Panc1 (cell line): ENCODE results near the gene C1QTNF4. TPM values are rescaled to one million over a fixed set of nuclear protein-coding genes. Genes with fewer than 3 reads are reported as not detected.

ENCODE experiments used
- ATAC-seq: fragments of 200-7000 bp; cut with Tn5 transposase; 2 replicates; pipeline ENCODE4 v1.9.1; 2020; ENCODE audit warnings: mild to moderate bottlenecking, moderate library complexity
- BruUV-seq: library from RNA; stranded (reverse); fragments of 400-500 nt; replicated peaks from 2 replicates; lab custom pipeline; 2021; lab: Mats Ljungman, UMichigan
- CTCF ChIA-PET: fragments of 300-600 bp; sonication (Branson Sonifier 250); formaldehyde crosslinking; loops from one replicate; lab custom pipeline; 2022; ENCODE audit warnings: antibody characterized with exemption; lab: Charles Lee
- POLR2A ChIA-PET: fragments of 300-600 bp; sonication (Branson Sonifier 250); formaldehyde crosslinking; loops from one replicate; lab custom pipeline; 2022; ENCODE audit warnings: antibody characterized with exemption; lab: Charles Lee
- DNase-seq: peaks from one replicate; pipeline ENCODE4 v3.0.0-alpha.2; 2010; ENCODE audit warnings: low read depth, low spot score
- H3K27ac ChIP-seq: 2 replicates; pipeline ENCODE4 v1.5.1; 2011; ENCODE audit warnings: mild to moderate bottlenecking, low read length, inconsistent platforms
- H3K27me3 ChIP-seq: fragments of 200-500 bp; sonication (Bioruptor generic); 2 replicates; pipeline ENCODE4 v1.6.0; 2014; ENCODE audit warnings: low read length, inconsistent platforms; ENCODE audit not compliant: control insufficient read depth, insufficient read depth
- H3K36me3 ChIP-seq: fragments of 200-500 bp; sonication (Bioruptor generic); 2 replicates; pipeline ENCODE4 v1.5.1; 2014; ENCODE audit warnings: inconsistent platforms, mild to moderate bottlenecking, low read length, moderate library complexity; ENCODE audit not compliant: control insufficient read depth, insufficient read depth
- H3K4me1 ChIP-seq: 2 replicates; pipeline ENCODE4 v1.5.1; 2011; ENCODE audit warnings: inconsistent platforms, mild to moderate bottlenecking, low read length, moderate library complexity; ENCODE audit not compliant: control insufficient read depth, insufficient read depth
- H3K4me3 ChIP-seq, 2 experiments: 2 replicates each; pipeline ENCODE4 v1.5.1; 2011 to 2012; ENCODE audit warnings: low read depth in 2 of 2, low read length in 2 of 2, mild to moderate bottlenecking in 2 of 2, inconsistent platforms in 1 of 2, moderate library complexity in 1 of 2
- H3K9me3 ChIP-seq: fragments of 200-500 bp; sonication (Bioruptor generic); 2 replicates; pipeline ENCODE4 v1.5.1; 2014; ENCODE audit warnings: low read depth, mild to moderate bottlenecking, inconsistent platforms, low read length, moderate library complexity; ENCODE audit not compliant: control insufficient read depth, insufficient read depth
- POLR2AphosphoS5 ChIP-seq: IDR thresholded peaks from 2 replicates; pipeline ENCODE4 v1.6.1; 2012; ENCODE audit warnings: mild to moderate bottlenecking, low read depth, low read length, moderate library complexity
- SIN3A ChIP-seq: IDR thresholded peaks from 2 replicates; pipeline ENCODE4 v1.6.1; 2012; ENCODE audit warnings: low read depth, mild to moderate bottlenecking, low read length, moderate library complexity, borderline replicate concordance; ENCODE audit not compliant: insufficient read depth
- TCF7L2 ChIP-seq: IDR thresholded peaks from 2 replicates; pipeline ENCODE4 v1.6.1; 2011; ENCODE audit warnings: mild to moderate bottlenecking, low read depth, low read length, inconsistent platforms
- in situ Hi-C: cut with HindIII; loops from 2 replicates; pipeline ENCODE4 v1.10.0; 2016; ENCODE audit warnings: low sequenced_read_pairs, low pct_unique_long_range_greater_than_20kb
- intact Hi-C: fragments of 100-400 bp; cut with micrococcal nuclease; formaldehyde crosslinking; loops from one replicate; pipeline ENCODE4 v1.10.0; 2022; ENCODE audit not compliant: unreplicated experiment
- total RNA-seq: library from RNA; stranded (reverse); gene quantifications from one replicate; pipeline ENCODE4 v1.2.1, GENCODE V29; 2021; ENCODE audit not compliant: unreplicated experiment
- TF ChIP-seq, protein P1 (sequence below), 2 experiments: IDR thresholded peaks; 2 replicates each; pipeline ENCODE4 v1.6.1; 2011 to 2012; ENCODE audit warnings: low read depth in 2 of 2, control low read depth in 1 of 2, low read length in 1 of 2, mild to moderate bottlenecking in 1 of 2, moderate library complexity in 1 of 2; ENCODE audit not compliant: insufficient read depth in 1 of 2
- TF ChIP-seq, protein P2 (sequence below): fragments of 450-650 bp; IDR thresholded peaks from 2 replicates; pipeline ENCODE4 v1.5.1; 2017; ENCODE audit warnings: mild to moderate bottlenecking

The C1QTNF4 gene
- total RNA-seq, 1 experiment from 2014 or later, result not detected

DNA sequence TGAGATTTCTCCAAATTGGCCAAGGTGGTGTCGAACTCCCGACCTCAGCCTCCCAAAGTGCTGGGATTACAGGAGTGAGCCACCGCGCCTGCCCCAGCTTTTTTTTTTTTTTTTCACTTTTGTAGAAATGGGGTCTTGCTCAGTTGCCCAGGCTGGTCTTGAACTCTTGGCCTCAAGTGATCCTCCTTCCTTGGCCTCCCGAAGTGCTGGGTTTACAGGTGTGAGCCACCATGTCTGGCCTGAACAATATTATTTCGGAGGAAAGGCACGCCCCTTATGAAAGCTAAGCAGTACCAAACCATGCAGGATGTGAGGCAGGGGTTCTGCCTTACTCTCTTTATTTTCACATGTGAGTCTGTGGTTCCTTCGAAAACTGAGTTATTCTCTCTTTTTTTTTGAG lies 32.0 kb upstream of the C1QTNF4 start:
- Histone ChIP-seq H3K27ac (no peak overlapping the region), H3K4me1 (no peaks in the 10 kb centered on the region), H3K9me3 (no peaks in the 10 kb centered on the region), H3K27me3 (no peaks in the 10 kb centered on the region), H3K36me3 (peaks cover 28% of the 10 kb centered on the region), H3K4me3 (no peak overlapping the region)
- BruUV-seq, result no TSS peak
- TF ChIP-seq TCF7L2, result no peak
- TF ChIP-seq SIN3A, result no peak
- TF ChIP-seq, protein P1, sequence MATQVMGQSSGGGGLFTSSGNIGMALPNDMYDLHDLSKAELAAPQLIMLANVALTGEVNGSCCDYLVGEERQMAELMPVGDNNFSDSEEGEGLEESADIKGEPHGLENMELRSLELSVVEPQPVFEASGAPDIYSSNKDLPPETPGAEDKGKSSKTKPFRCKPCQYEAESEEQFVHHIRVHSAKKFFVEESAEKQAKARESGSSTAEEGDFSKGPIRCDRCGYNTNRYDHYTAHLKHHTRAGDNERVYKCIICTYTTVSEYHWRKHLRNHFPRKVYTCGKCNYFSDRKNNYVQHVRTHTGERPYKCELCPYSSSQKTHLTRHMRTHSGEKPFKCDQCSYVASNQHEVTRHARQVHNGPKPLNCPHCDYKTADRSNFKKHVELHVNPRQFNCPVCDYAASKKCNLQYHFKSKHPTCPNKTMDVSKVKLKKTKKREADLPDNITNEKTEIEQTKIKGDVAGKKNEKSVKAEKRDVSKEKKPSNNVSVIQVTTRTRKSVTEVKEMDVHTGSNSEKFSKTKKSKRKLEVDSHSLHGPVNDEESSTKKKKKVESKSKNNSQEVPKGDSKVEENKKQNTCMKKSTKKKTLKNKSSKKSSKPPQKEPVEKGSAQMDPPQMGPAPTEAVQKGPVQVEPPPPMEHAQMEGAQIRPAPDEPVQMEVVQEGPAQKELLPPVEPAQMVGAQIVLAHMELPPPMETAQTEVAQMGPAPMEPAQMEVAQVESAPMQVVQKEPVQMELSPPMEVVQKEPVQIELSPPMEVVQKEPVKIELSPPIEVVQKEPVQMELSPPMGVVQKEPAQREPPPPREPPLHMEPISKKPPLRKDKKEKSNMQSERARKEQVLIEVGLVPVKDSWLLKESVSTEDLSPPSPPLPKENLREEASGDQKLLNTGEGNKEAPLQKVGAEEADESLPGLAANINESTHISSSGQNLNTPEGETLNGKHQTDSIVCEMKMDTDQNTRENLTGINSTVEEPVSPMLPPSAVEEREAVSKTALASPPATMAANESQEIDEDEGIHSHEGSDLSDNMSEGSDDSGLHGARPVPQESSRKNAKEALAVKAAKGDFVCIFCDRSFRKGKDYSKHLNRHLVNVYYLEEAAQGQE (IDR thresholded peaks at IDR 0.05; ENCODE audit: insufficient read depth in 1 of 2, low read depth in 2 of 2, low read length in 1 of 2), result no peak
- no peak for TF ChIP-seq POLR2AphosphoS5
- TF ChIP-seq, protein P2, sequence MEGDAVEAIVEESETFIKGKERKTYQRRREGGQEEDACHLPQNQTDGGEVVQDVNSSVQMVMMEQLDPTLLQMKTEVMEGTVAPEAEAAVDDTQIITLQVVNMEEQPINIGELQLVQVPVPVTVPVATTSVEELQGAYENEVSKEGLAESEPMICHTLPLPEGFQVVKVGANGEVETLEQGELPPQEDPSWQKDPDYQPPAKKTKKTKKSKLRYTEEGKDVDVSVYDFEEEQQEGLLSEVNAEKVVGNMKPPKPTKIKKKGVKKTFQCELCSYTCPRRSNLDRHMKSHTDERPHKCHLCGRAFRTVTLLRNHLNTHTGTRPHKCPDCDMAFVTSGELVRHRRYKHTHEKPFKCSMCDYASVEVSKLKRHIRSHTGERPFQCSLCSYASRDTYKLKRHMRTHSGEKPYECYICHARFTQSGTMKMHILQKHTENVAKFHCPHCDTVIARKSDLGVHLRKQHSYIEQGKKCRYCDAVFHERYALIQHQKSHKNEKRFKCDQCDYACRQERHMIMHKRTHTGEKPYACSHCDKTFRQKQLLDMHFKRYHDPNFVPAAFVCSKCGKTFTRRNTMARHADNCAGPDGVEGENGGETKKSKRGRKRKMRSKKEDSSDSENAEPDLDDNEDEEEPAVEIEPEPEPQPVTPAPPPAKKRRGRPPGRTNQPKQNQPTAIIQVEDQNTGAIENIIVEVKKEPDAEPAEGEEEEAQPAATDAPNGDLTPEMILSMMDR, result no peak
- in situ Hi-C loops (no loop called here), intact Hi-C loops (no loop called here)
- ATAC-seq (no peak), DNase-seq (no peak)
- POLR2A ChIA-PET, result interaction anchor here (0.5 to 0.6 kb wide), 4 partner anchors 47 to 428 kb away, joined by 3 to 13 read pairs (median 4); no protein-coding TSS in a partner anchor
- CTCF ChIA-PET, result interaction anchor here (0.7 kb wide), 1 partner anchor 59 kb away, joined by 5 read pairs; no protein-coding TSS in a partner anchor

DNA sequence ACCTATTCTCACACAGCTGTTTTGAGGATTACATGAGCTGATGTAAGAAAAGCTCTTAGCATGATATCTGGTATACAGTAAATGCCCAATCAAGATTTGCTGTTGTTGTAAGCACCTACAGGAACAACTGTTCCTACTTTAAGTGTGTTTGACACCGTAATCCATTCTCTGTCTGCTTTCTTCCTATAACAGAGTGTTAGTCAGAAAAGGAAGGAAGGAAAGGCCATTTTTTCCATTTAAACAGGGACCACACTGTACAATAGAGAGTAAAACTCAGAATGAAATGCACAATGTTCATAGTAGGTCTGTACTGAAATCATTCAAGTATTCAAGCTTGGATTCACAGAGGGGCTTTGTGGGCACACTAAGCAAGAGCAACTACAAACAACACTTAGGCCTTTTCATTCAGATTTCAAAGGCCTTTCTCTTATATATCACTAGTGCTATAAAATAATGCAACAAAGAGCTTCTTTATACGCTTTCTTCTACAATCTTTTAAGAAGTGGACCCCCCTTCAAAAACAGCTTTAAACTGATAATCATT lies 26.7 kb upstream of the C1QTNF4 start:
- ChIA-PET CTCF (no interaction called here), POLR2A (interaction anchor here (0.5 kb wide), 1 partner anchor 88 kb away, joined by 4 read pairs; no protein-coding TSS in a partner anchor)
- no peak for ATAC-seq
- no peak for DNase-seq
- Histone ChIP-seq H3K27me3 (no peaks in the 10 kb centered on the region), H3K36me3 (peaks cover 33% of the 10 kb centered on the region), H3K4me3 (no peak overlapping the region), H3K27ac (no peak overlapping the region), H3K9me3 (no peaks in the 10 kb centered on the region), H3K4me1 (no peaks in the 10 kb centered on the region)
- intact Hi-C loops (no loop called here), in situ Hi-C loops (no loop called here)
- TF ChIP-seq SIN3A (no peak), POLR2AphosphoS5 (no peak)
- TF ChIP-seq, protein P2, result no peak
- TF ChIP-seq, protein P1 (IDR thresholded peaks at IDR 0.05; ENCODE audit: insufficient read depth in 1 of 2, low read depth in 2 of 2, low read length in 1 of 2), result no peak
- BruUV-seq, result TSS peak; percentile 36
